Activated naive CD4-positive, alpha-beta T cell treated with anti-CD3 and anti-CD28 coated beads, Interleukin-2, amount 50 U/mL, for 72 hours (primary cell): Measurements from ENCODE around the gene ITSN1. TPM values are rescaled to one million over a fixed set of nuclear protein-coding genes. Genes with fewer than 3 reads are reported as not detected.
"Not testable (repeated sequence)": the region's sequence is repeated elsewhere in the genome, so short reads cannot be mapped to it uniquely, and the experiment has no call there.

Source experiments
- ATAC-seq, 2 donors: fragments of 150-1000 bp; cut with Tn5 transposase; 2 replicates each; pipeline ENCODE4 v1.10.0; 2021; ENCODE audit warnings: mild to moderate bottlenecking in 2 of 2, moderate library complexity in 2 of 2
- DNase-seq, 2 donors: peaks; one replicate each; pipeline ENCODE4 v3.0.0; 2021 to 2022; ENCODE audit warnings: low spot score in 2 of 2
- H3K27ac Mint-ChIP-seq, 2 donors: one replicate each; pipeline ENCODE4 v1.8.0; 2022; ENCODE audit warnings: mild to moderate bottlenecking in 2 of 2, mixed read lengths in 2 of 2
- H3K36me3 Mint-ChIP-seq, 2 donors: one replicate each; pipeline ENCODE4 v1.8.0; 2022; ENCODE audit warnings: mixed read lengths in 2 of 2
- H3K9me3 Mint-ChIP-seq, 2 donors: one replicate each; pipeline ENCODE4 v1.8.0; 2022; ENCODE audit warnings: mixed read lengths in 2 of 2
- total RNA-seq, 2 donors: library from RNA; stranded (reverse); gene quantifications; one replicate each; pipeline ENCODE4 v1.2.3, GENCODE V29; 2022

Gene ITSN1
- total RNA-seq, 2 donors from 2014 or later: 5.3 to 6.7 TPM

GRCh38 chr21:33691945-33692603, 49.8 kb downstream of the ITSN1 start:
- no peaks in the 10 kb centered on the region for H3K9me3 Mint-ChIP-seq
- H3K27ac Mint-ChIP-seq: no peak overlapping the region
- no peaks in the 10 kb centered on the region for H3K36me3 Mint-ChIP-seq
- ATAC-seq: no peak
- no peak for DNase-seq

GRCh38 chr21:33695813-33696212, 53.5 kb downstream of the ITSN1 start:
- Mint-ChIP-seq H3K36me3 (no peaks in the 10 kb centered on the region), H3K9me3 (no peaks in the 10 kb centered on the region), H3K27ac (no peak overlapping the region)
- ATAC-seq (no peak), DNase-seq (no peak)

GRCh38 chr21:33696465-33696864, 54.2 kb downstream of the ITSN1 start:
- ATAC-seq (no peak), DNase-seq (no peak)
- Mint-ChIP-seq H3K9me3 (no peaks in the 10 kb centered on the region), H3K36me3 (no peaks in the 10 kb centered on the region), H3K27ac (no peak overlapping the region)

- ATAC-seq (no peak), DNase-seq (no peak)
- Mint-ChIP-seq H3K9me3 (no peaks in the 10 kb centered on the region), H3K36me3 (no peaks in the 10 kb centered on the region), H3K27ac (no peak overlapping the region)
Measured at GRCh38 chr21:33698087-33698860, 56.0 kb downstream of the ITSN1 start.

- DNase-seq (no peak), ATAC-seq (no peak)
- no peaks in the 10 kb centered on the region for H3K9me3 Mint-ChIP-seq
- H3K36me3 Mint-ChIP-seq: no peaks in the 10 kb centered on the region
- no peak overlapping the region for H3K27ac Mint-ChIP-seq
Measured at GRCh38 chr21:33699277-33699676, 57.0 kb downstream of the ITSN1 start.

- no peak for DNase-seq
- Mint-ChIP-seq H3K36me3 (no peaks in the 10 kb centered on the region), H3K27ac (no peak overlapping the region), H3K9me3 (no peaks in the 10 kb centered on the region)
- ATAC-seq: no peak
Measured at GRCh38 chr21:33700491-33700890, 58.2 kb downstream of the ITSN1 start.

- Mint-ChIP-seq H3K27ac (peak overlapping the region in 1 of 2 donors; percentile 9), H3K9me3 (no peaks in the 10 kb centered on the region), H3K36me3 (peaks cover 0 to 4% of the 10 kb centered on the region in 2 donors)
- DNase-seq (no peak), ATAC-seq (no peak)
Measured at GRCh38 chr21:33703750-33704606, 61.7 kb downstream of the ITSN1 start.

GRCh38 chr21:33707846-33708245, 65.5 kb downstream of the ITSN1 start:
- no peaks in the 10 kb centered on the region for H3K9me3 Mint-ChIP-seq
- DNase-seq (no peak), ATAC-seq (no peak)
- no peak overlapping the region for H3K27ac Mint-ChIP-seq
- peaks cover 0 to 6% of the 10 kb centered on the region in 2 donors for H3K36me3 Mint-ChIP-seq

GRCh38 chr21:33708874-33709273, 66.6 kb downstream of the ITSN1 start:
- no peaks in the 10 kb centered on the region for H3K9me3 Mint-ChIP-seq
- no peak overlapping the region for H3K27ac Mint-ChIP-seq
- ATAC-seq (no peak), DNase-seq (no peak)
- peaks cover 0 to 6% of the 10 kb centered on the region in 2 donors for H3K36me3 Mint-ChIP-seq

GRCh38 chr21:33712022-33712803, 69.9 kb downstream of the ITSN1 start:
- H3K27ac Mint-ChIP-seq: peak overlapping the region in 1 of 2 donors; percentile 2
- H3K9me3 Mint-ChIP-seq: no peaks in the 10 kb centered on the region
- ATAC-seq: no peak
- no peak for DNase-seq
- H3K36me3 Mint-ChIP-seq: peaks cover 0 to 6% of the 10 kb centered on the region in 2 donors

GRCh38 chr21:33721081-33721480, 78.8 kb downstream of the ITSN1 start:
- no peaks in the 10 kb centered on the region for H3K36me3 Mint-ChIP-seq
- DNase-seq (no peak), ATAC-seq (no peak)
- no peak overlapping the region for H3K27ac Mint-ChIP-seq
- no peaks in the 10 kb centered on the region for H3K9me3 Mint-ChIP-seq

- not testable (repeated sequence) for H3K9me3 Mint-ChIP-seq, DNase-seq, H3K36me3 Mint-ChIP-seq, ATAC-seq, H3K27ac Mint-ChIP-seq
Measured at GRCh38 chr21:33729139-33729538, 86.8 kb downstream of the ITSN1 start.

GRCh38 chr21:33729641-33730040, 87.3 kb downstream of the ITSN1 start:
- Mint-ChIP-seq H3K36me3 (no peaks in the 10 kb centered on the region), H3K27ac (no peak overlapping the region), H3K9me3 (no peaks in the 10 kb centered on the region)
- DNase-seq (no peak), ATAC-seq (no peak)

GRCh38 chr21:33731447-33731846, 89.1 kb downstream of the ITSN1 start:
- Mint-ChIP-seq H3K27ac (no peak overlapping the region), H3K36me3 (no peaks in the 10 kb centered on the region), H3K9me3 (no peaks in the 10 kb centered on the region)
- no peak for DNase-seq
- ATAC-seq: no peak

GRCh38 chr21:33732038-33732437, 89.7 kb downstream of the ITSN1 start:
- no peaks in the 10 kb centered on the region for H3K36me3 Mint-ChIP-seq
- no peak for ATAC-seq
- no peak overlapping the region for H3K27ac Mint-ChIP-seq

GRCh38 chr21:33733601-33734000, 91.3 kb downstream of the ITSN1 start:
- Mint-ChIP-seq H3K9me3 (no peaks in the 10 kb centered on the region), H3K27ac (no peak overlapping the region), H3K36me3 (no peaks in the 10 kb centered on the region)
- no peak for ATAC-seq
- no peak for DNase-seq

More at GRCh38 chr21:33732038-33732437, 89.7 kb downstream of the ITSN1 start:
- H3K9me3 Mint-ChIP-seq: no peaks in the 10 kb centered on the region
- no peak for DNase-seq
